Activated T-helper 9 cell treated with anti-CD3 and anti-CD28 coated beads, Interleukin-2, amount 50 U/mL, for 16 hours (primary cell): Measurements from ENCODE around the gene PIM1.
"Not testable (repeated sequence)": the region's sequence is repeated elsewhere in the genome, so short reads cannot be mapped to it uniquely, and the experiment has no call there.

ENCODE experiments used
- DNase-seq: peaks from one replicate; pipeline ENCODE4 v3.0.0-alpha.2; 2020; ENCODE audit warnings: low read depth

The PIM1 gene

DNA sequence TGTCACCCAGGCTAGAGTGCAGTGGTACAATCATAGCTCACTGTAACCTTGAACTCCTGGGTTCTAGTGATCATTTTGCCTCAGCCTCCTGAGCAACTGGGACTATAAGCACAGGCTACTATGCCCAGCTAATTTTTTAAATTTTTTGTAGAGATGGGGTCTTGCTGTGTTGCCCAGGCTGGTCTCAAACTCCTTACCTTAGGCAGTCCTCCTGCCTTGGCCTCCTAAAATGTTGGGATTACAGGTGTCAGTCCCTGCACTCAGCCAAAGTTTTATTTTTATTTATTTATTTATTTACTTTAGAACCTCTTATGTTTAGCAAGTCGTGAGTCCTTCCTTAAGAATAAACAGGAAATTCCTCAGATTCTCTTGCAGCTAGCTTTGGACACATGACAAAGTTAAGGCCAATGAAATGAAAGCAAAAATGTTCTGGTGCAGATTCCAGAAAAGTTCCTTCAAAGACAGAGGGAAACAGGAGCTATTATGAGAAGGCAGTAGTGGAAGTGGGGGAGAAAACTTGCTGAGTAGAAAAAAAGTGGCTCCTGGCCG, 19.1 kb downstream of the PIM1 start:
- DNase-seq, result no peak

DNA sequence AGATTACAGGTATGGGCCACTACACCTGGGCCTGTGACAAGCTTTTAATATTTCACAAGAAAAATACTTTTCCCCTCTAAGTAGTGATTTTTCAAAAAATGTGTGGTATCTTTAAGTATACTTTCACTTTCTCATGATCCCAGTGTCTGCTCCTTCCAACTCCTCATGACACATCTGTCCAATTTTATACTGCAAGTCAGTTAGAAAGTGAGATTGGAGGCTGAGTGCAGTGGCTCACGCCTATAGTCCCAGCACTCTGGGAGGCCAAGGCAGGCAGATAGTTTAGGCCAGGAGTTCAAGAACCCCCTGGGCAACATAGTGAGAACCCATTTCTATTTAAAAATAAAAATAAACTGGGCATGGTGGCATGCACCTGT, 20.2 kb downstream of the PIM1 start:
- no peak for DNase-seq

DNA sequence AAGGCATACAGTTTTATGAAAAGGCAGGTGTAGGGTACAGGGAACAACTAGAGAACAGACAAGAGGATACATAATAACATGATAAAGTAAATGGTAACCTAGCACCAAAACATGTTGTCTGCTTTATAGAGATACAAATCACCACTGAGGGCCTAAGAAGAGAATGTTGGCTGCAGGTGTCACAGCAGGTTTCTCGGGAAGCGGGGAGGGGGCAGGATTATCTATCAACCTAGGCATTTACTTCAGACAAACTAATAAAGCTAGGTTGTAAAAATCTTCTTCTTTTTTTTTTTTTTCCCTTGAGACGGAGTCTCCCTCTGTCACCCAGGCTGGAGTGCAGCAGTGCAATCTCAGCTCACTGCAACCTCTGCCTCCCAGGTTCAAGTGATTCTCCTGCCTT, 22.7 kb downstream of the PIM1 start:
- no peak for DNase-seq

DNA sequence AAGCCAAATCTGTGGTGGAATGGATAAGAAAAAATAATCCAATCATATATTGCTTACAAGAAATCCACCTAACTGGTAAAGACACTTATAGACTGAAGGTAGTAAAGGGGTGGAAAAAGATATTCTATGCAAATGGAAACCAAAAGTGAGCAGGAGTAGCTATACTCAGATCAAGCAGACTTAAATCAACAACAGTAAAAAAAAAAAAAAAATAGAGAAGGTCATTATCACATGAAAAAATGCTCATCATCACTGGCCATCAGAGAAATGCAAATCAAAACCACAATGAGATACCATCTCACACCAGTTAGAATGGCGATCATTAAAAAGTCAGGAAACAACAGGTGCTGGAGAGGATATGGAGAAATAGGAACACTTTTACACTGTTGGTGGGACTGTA, 24.9 kb downstream of the PIM1 start:
- DNase-seq, result not testable (repeated sequence)

DNA sequence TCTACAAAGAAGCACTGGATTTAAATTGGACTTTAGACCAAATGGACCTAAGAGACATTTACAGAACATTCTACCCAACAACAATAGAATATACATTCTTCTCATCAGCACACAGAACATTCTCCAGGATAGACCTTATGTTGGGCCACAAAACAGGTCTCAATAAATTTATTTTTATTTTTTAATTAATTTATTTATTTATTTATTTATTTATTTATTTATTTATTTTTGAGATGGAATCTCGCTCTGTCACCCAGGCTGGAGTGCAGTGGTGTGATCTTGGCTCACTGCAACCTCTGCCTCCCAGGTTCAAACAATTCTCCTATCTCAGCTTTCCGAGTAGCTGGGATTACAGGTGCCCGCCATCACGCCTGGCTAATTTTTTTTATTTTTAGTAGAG, 26.5 kb downstream of the PIM1 start:
- not testable (repeated sequence) for DNase-seq

DNA sequence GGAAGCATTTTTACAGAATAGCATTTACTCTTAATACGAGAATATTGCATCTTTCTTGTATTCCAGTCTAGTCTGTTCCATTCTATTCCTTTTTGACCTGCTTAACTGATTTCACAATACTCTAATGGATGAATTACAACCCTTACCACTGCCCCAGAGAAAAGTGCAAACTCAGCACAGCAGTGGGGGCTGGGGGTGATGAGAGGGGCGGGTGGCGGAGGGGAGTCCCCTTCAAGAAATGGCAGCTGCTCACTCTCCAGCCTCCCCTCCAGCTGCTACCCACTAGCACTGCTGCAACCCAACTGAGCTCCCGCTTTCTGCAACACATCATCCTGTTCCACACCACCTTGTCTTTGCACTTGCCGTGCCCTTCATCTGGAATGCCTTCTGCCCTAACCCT, 30.1 kb downstream of the PIM1 start:
- no peak for DNase-seq

DNA sequence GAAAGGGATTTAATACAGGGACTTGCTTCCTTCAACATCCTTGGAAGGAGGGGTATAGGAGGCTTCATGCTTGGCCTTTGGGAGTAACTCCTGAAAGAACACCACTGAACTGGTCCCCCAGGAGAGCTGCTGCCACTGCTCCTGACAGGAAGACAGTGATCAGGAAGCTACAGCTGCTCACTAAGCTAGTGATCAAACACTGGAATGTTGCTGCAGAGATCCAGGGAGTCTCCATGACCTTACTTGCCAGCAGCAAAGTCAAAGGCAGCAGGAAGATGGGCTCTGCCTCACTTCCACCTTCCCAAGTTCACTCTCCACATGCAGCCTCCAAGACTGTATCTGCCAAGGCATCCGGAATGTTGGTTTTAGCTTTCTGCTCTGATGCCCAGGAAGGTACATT, 31.8 kb downstream of the PIM1 start:
- DNase-seq, result no peak

DNA sequence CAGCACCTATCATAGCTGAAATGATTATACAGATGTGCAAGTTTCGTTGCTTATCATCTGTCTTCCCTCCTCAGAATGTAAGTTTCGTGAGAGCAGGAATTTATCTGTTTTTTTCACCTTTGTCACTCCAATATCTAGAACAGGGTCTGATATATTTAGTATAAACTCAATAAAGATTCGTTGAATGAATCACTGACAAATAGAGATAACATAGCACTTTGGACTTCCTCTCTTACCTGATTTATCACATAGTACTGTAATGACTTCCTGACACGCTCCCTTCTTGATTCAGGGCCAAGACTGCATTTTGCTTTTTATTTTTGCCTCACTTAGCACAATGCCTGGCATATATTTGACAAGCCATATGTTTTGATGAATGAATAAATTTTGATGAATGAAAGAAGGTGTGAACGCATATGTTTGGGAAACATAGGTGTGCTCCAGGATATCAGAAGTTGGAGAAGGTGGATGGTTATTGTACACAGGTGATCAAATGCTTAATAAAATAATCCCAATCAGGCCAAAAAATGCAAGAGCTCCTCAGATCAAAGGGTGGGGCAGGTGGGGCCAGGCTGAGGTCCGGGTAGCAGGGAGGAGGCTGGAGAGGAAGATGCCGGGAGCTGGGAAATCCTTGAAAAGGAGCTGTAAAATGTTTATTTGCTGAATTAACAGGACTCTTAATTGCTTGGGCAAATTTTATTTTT, 33.0 kb downstream of the PIM1 start:
- no peak for DNase-seq

DNA sequence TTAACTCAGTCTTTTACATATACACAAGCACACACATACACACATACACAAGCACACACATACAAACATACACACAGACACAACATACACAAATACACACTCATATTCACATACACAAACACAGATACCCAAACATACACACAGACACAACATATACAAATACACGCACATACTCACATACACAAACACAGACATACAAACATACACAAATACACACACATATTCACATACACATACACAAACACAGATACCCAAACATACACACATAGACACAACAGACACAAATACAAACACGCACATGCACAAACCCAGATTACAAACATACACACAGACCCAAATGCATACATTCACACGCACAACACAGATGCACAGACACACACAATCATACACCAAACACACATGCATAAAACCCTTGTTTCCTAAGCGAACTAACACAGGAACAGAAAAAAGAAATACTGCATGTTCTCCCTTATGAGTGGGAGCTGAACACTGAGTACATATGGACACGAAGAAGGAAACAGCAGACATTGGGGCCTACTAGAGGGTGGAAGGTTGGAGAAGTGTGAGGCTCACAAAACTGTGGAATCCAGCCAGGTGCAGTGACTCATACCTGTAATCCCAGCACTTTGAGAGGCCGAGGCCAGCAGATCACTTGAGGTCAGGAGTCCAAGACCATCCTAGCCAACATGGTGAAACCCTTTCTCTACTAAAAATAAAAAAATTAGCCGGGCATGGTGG, 34.2 kb downstream of the PIM1 start:
- DNase-seq, result no peak

DNA sequence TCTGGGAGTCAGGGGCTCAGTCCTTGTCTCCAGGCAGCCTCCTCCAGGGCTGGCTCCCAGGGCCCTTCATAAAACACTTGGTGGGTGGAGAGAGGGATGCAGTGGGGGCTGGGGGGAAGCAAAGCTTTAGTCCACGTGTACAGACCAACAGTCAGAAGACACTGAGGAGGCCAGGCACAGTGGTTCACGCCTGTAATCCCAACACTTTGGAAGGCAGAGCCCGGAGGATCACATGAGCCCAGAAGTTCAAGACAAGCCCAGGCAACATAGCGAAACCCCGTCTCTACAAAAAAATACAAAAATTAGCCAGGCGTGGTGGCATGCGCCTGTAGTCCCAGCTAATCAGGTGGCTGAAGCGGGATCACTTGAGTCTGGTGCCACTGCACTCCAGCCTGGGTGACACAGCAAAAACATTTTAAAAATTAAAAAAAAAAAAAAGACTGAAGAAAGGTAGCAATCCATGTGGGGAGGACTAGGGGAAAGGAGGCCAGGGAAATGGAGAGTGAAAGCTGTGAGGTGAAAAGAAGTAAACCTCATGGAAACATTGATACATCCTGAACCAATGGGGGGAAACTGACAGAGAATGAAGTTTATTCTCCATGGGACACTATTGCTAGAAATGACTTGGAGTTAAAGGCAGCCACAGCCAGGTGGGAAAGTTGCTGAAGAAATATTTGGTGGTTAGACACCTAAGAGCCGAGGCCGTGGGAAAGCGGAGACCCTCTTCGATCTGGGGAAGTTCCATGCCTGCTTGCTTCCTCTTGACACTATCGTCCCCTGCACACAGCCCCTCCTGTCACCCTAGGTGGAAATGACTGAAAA, 35.4 kb downstream of the PIM1 start:
- no peak for DNase-seq

DNA sequence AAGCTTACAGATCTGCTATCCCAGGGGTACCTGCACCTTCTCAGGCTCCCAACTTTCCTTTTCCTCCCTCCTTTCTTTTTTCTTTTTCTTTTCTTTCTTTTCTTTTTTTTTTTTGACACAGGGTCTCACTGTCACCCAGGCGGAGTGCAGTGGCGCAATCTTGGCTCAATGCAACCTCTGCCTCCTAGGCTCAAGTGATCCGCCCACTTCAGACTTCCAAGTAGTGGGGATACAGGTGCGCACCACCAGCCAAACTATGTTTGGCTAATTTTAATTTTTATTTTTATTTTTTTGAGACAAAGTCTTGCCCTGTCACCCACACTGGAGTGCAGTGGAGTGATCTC, 36.0 kb downstream of the PIM1 start:
- no peak for DNase-seq

DNA sequence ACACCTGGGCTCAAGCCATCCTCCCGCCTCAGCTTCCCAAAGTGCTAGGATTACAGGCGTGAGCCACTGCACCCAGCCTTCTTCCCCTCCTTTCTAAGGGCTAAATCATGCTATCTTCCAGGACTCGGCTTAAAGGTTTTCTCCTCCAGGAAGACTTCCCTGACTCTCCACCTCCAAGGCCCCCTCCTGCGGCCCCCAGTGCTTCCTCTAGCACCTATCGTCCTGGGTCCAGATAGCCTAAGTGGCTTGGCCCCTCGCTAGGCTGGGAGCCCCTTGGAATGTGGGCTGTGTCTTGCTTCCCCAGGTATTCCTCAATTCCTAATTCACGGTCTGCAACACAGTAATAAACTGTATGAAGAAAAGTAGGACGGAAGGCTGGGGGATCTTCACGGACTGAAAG, 36.7 kb downstream of the PIM1 start:
- no peak for DNase-seq

DNA sequence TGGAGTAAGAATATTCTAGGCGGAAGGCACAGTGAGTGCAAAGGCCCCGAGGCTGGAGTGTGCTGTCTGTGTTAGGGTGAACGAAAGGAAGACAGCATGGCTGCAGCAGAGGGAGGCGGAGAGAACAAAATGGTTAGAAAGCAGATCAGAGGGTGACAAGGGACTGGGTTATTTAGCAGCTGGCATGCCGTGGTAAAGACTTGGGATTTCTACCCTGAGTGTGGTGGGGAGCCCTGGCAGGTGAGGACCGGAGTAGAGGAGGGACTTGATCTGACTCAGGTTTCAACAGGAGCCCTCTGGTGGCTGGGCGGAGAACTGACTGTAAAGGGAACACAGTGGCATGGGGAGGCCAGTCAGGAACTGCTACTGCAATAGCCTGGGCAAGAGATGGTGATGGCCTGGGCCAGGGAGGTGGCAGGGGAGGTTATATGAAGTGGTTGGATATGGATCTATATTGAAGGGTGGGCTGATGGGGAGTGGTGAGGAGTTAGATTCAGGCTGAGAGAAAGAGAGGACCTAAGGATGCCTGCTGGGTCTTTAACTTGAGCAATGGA, 38.0 kb downstream of the PIM1 start:
- peak; percentile 82 for DNase-seq

DNA sequence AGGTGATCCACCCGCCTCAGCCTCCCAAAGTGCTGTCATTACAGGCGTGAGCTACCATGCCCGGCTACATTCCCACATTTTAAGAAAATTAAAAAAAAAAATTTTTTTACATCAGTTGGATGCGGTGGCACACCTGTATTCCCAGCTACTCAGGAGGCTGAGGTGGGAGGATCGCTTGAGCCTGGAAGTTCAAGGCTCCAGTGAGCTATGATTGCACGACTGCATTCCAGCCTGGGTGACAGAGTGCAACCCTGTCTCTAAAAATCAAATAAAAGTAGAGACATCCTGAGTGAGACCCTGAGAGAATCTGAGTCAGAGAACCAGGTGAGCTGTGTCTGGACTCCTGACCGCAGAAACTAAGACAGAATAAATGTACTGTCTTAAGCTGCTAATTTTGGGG, 38.8 kb downstream of the PIM1 start:
- DNase-seq, result no peak

DNA sequence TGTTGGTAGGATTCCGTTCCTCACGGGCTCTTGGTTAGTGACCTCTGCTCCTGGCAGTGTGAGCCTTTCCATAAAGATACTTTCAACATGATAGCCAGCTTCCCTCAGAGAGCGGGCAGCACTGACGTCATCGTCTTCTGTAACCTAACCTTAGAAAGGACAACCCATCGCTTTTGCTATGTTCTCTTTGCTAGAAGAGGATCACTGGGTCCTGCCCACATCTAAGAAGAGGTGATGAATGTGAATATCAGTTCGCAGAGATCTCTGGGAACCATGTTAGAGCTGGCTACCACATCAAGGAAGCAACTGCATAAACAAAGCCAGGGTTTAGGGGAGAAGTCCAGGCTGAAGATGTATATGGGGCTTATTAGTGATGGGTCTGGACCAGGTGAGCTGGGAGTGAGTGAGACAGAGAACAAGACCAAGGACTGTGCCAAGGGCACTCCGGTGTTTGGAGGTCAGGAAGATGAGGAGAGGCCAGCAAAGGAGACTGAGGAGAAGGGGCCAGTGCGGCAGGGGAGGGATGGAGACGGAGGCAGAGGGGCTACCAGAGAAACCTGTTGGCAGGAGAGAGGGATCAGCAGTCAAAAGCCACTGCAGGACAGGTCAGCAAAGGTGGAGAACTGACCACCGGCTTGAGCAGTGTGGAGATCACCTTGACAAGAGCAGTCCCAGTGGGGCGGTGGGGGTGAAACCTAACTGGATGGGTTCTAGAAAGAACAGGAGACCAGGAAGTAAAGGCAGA, 39.7 kb downstream of the PIM1 start:
- DNase-seq, result no peak

DNA sequence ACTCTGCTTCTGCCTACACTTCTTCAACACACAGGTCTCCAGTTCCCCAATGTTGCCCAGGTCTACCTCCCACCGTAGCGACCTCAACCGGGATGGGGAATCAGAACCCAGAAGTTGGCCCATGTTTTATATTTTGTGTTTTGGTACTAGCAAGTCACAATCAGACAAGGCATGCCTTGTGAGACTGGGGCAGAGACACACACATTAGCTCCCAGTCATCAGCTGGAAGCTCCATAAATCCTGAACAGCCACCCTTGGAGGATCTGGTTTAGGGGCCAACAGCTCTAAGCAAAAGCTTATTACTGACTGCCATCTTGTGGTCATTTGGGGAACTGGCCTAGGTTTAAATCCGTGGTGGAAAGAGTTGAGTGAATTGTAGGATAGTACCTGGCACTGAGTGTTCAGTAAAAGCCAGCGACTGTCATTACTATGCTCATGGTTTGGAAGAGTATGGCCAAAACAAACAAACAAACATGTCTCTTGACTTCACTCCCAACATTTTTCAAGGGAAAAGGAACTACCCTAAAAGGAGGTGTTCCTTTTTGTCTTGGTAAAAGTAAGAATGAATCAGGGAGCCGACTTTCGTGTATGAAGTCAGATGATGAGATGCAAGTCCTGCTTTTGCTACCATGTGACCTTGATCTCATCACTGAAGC, 40.5 kb downstream of the PIM1 start:
- DNase-seq, result peak; percentile 51

DNA sequence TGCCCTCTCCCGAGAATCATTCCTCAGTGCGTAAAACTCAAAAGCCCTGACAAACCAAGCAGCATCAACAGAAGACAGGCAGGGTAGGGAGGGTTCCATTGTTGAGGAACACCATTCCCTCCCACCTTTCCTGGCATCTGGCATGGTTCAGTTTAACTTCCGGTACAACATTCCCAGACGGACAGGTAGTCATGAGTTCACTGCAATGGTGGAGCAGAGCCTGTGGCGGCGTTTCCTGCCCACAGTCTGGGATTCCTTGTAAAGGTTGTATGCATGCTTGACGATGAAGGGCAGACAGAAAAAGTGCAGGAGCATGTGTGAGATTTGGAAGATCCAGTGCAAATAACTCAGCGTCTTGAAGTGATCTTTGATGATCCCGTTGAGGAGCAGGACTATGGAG, 42.3 kb downstream of the PIM1 start:
- no peak for DNase-seq

DNA sequence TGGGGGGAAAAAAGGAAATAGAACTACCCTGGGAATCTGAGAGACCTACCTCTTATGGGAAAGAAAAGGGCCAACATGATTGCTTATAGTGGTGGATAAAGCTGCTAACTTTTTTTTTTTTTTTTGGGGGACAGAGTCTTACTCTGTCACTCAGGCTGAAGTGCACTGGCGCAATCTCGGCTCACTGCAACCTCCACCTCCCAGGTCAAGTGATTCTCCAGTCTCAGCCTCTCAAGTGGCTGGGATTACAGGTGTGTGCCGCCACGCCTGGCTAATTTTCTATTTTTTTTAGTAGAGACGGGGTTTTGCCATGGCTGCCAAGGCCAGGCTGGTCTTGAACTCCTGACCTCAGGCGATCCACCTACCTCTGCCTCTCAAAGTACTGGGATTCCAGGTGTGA, 48.1 kb downstream of the PIM1 start:
- no peak for DNase-seq

DNA sequence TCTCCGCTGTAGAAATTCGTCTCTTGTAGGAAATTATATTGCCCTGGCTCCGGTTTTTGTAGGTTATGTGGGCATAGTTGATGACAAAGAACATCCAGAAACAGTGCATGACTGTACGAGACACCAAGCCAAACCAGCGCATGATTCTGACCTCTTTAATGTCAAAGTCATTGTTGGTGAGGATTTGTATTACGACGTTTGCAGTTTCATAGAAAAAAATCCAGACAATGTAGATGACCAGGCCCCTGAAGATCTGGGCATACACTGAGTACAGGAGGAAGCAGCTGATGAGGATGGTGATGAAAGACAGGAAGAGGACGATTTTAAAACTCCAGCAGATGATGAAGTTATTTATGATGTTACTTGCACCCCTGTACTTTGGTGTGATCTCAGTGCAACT, 48.6 kb downstream of the PIM1 start:
- DNase-seq, result no peak

DNA sequence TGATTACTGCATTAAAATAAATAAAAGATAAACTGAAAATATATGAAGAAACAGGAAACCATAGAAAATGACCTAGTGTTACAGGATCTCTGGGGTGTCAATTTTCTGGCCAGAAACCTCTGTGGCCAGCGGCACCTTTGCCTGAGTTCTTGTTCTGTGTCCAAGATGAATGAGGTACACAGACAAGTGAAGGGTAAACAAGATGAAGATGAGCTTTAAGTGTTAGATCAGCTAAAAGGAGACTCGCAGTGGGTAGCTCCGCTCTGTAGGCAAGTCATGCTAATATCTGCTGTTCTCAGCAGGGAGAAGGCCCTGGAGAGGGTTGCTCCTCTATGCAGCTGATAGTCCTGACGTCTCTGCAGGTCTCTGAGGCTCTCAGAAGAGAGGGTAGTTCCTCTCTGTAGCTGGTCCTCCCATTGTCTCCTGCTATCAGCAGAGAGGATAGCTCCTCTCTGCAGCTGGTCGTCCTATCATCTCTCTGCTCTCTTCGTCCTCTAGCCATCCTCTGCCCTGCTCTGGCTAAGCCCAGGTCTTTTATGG, 51.7 kb downstream of the PIM1 start:
- DNase-seq, result no peak
